Testis (tissue), 3 donors: ENCODE data around the gene ADIRF. TPM values are rescaled to one million over a fixed set of nuclear protein-coding genes. Genes with fewer than 3 reads are reported as not detected.
"Not testable (repeated sequence)": the region's sequence is repeated elsewhere in the genome, so short reads cannot be mapped to it uniquely, and the experiment has no call there.

Source experiments
- DNase-seq: peaks from one replicate; pipeline ENCODE4 v3.0.0-alpha.2; 2019
- H3K27ac ChIP-seq, 2 donors: fragments of 200-600 bp; sonication (generic); one replicate each; pipeline ENCODE4 v1.5.1; 2019
- H3K27me3 ChIP-seq: fragments of 200-600 bp; sonication (generic); one replicate; pipeline ENCODE4 v1.5.1; 2019
- H3K36me3 ChIP-seq: fragments of 200-600 bp; sonication (generic); one replicate; pipeline ENCODE4 v1.5.1; 2017; ENCODE audit warnings: low read depth; ENCODE audit errors: missing control alignments
- H3K4me1 ChIP-seq: fragments of 200-600 bp; sonication (generic); one replicate; pipeline ENCODE4 v1.5.1; 2019
- H3K4me3 ChIP-seq, 2 donors: fragments of 200-600 bp; sonication (generic); one replicate each; pipeline ENCODE4 v1.5.1; 2017 to 2019
- H3K9me3 ChIP-seq: fragments of 200-600 bp; sonication (generic); one replicate; pipeline ENCODE4 v1.5.1; 2017
- CTCF ChIP-seq, 3 experiments: fragments of 450-650 bp in 2 of 3; fragments of 200-600 bp in 1 of 3; sonication (generic) in 1 of 3; IDR thresholded peaks; one replicate each; pipeline ENCODE4 v1.5.1; 2016 to 2019; ENCODE audit warnings: antibody characterized with exemption in 3 of 3, mild to moderate bottlenecking in 2 of 3, moderate library complexity in 1 of 3
- POLR2A ChIP-seq: fragments of 450-650 bp; IDR thresholded peaks from one replicate; pipeline ENCODE4 v1.6.1; 2017; ENCODE audit warnings: antibody characterized with exemption, mild to moderate bottlenecking, moderate library complexity
- WGBS, 2 donors: methylation state at CpG; one replicate each; pipeline ENCODE4 v1.1.5; 2018; 5-methylcytosine and 5-hydroxymethylcytosine counted together
- intact Hi-C: fragments of 100-400 bp; cut with DNase I; formaldehyde crosslinking; loops from one replicate; pipeline ENCODE4 v1.15.1; 2023; ENCODE audit warnings: low total_unique reads
- polyA plus RNA-seq: library from polyadenylated mRNA; stranded (reverse); fragments of 350-450 nt; fragmentation: Illumina TruSeq; extraction: RNeasy Lipid Tissue Mini Kit (QIAGEN cat#74804); gene quantifications from one replicate; pipeline ENCODE4 v1.2.3, GENCODE V29; 2014; ENCODE audit warnings: low read depth, low replicate concordance; ENCODE audit not compliant: insufficient read depth
- total RNA-seq, 2 donors: library from RNA; depleted of rRNA; stranded (reverse); fragments of >200 nt; gene quantifications; one replicate each; pipeline ENCODE4 v1.2.3, GENCODE V29; 2016

ADIRF gene
- total and polyA plus RNA-seq, 3 donors from 2014 or later, result 21.4 to 85.6 (median 35.0) TPM

DNA sequence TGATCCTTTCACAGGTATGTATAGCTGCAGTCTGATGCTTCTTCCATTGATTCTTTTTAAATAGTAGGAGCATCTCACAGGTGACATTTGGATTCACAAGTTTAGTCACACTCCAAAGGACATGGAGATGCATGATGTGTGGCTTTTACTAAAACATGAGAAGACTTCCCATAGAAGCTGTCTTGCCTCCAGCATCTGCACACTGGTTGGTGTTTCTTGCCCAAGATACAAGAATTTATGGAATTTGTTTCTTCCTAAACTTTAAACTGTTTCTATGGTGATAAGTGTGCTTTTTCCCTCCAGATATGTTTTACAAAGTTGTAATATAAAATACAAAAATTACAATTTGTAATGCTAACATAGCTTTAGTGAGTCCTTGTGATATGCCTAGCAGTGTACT, 24.2 kb downstream of the ADIRF start:
- H3K36me3 ChIP-seq, result no peaks in the 10 kb centered on the region
- TF ChIP-seq CTCF (IDR thresholded peaks at IDR 0.05) (no peak), POLR2A (no peak)
- intact Hi-C loops, result no loop called here
- no peak for DNase-seq
- no peaks in the 10 kb centered on the region for H3K27me3 ChIP-seq
- H3K9me3 ChIP-seq, result no peaks in the 10 kb centered on the region
- no peaks in the 10 kb centered on the region for H3K4me1 ChIP-seq
- no peak overlapping the region for H3K27ac ChIP-seq
- H3K4me3 ChIP-seq, result no peak overlapping the region

DNA sequence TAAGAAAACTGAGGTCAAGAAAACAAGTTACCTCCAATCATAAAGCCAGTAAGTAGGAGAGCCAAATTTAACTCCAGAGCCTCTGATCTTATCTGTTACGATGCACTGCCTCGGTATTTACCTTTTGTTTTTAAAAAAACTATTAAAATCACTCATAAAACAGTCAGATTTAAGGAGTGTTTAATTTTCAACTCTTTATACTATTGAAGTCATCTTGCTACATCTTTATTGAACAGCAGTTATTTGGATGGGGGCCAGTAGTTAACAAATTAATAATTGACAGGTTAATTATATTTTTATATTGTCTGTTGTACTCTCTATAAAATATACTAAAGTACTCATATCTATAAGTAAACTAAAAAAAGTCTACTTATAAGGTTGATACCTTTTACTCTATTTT, 24.6 kb downstream of the ADIRF start:
- WGBS, 2 donors, result 87 to 94% methylated on average over 2 of the region's 2 CpGs
- DNase-seq, result no peak
- Histone ChIP-seq H3K4me3 (no peak overlapping the region), H3K27me3 (no peaks in the 10 kb centered on the region), H3K4me1 (no peaks in the 10 kb centered on the region), H3K27ac (no peak overlapping the region), H3K36me3 (no peaks in the 10 kb centered on the region), H3K9me3 (no peaks in the 10 kb centered on the region)
- TF ChIP-seq POLR2A (no peak), CTCF (IDR thresholded peaks at IDR 0.05) (no peak)
- intact Hi-C loops, result no loop called here

DNA sequence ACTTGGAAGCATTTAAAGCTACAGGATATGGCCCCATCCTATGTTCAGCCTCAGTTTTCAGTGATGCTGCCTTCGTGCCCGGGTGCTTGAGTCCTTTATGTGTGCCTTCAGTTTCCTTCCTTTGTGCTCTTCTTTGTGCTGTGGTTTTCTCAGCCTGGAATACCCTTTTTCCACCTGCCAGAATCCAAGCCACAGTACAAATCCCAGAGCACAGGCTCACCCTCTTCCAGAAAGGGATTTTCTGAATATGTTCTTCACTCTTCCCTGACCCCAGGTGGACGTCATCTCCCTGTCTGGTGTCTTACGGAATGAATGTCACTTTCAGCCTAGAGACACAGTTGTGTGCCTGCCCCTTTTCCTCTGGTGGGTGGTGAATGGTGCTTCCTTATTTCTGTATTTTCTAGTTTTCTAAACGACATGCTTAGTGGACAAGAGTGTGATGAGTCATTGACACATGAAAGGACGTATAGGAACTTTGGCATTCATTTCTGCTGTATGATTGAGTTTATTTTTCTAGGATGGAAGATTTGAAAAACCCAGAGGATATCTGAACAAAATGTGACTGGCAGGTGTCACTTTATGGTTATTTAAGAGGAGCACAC, 31.6 kb downstream of the ADIRF start:
- DNase-seq, H3K27ac ChIP-seq, H3K4me3 ChIP-seq, H3K36me3 ChIP-seq, H3K27me3 ChIP-seq, intact Hi-C loops, H3K4me1 ChIP-seq, H3K9me3 ChIP-seq: not testable (repeated sequence)
- WGBS, 2 donors, result 83 to 86% methylated on average over 6 of the region's 6 CpGs

GRCh38 chr10:87000491-87000890, 32.2 kb downstream of the ADIRF start:
- DNase-seq, result no peak
- no peaks in the 10 kb centered on the region for H3K36me3 ChIP-seq
- intact Hi-C loops, result no loop called here
- no peaks in the 10 kb centered on the region for H3K4me1 ChIP-seq
- H3K27ac ChIP-seq, result no peak overlapping the region
- WGBS, 2 donors, result 72 to 82% methylated on average over 3 of the region's 3 CpGs
- TF ChIP-seq POLR2A, result no peak
- TF ChIP-seq CTCF (IDR thresholded peaks at IDR 0.05), result no peak
- no peaks in the 10 kb centered on the region for H3K27me3 ChIP-seq
- H3K9me3 ChIP-seq, result no peaks in the 10 kb centered on the region
- H3K4me3 ChIP-seq, result no peak overlapping the region

DNA sequence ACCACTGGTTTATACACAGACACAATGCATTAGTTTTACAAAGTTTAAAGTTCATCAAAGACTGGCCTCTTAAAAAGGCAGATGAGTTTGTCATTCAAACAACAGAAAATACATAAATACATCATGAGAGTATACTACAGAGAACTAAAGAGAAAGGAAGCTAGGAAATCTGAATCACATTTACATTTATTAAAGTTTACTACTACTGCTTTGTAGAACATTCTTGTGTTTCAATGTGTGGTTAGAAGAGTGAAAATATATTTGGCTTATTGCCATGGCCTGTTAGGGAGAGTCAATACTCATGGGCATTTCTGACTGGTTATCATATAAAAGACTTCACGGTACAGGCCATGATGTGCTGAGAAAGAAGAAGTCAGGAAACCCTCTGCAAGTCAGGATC, 38.8 kb downstream of the ADIRF start:
- H3K9me3 ChIP-seq, DNase-seq, H3K4me1 ChIP-seq, H3K4me3 ChIP-seq, H3K27me3 ChIP-seq, H3K36me3 ChIP-seq, intact Hi-C loops, H3K27ac ChIP-seq: not testable (repeated sequence)
- 33 to 67% methylated on average over 1 of the region's 1 CpG for WGBS, 2 donors

- intact Hi-C loops, DNase-seq: not testable (repeated sequence)
- WGBS, 2 donors, result 95% methylated on average over 6 of the region's 6 CpGs
Measured at GRCh38 chr10:87007674-87008073, 39.4 kb downstream of the ADIRF start.

DNA sequence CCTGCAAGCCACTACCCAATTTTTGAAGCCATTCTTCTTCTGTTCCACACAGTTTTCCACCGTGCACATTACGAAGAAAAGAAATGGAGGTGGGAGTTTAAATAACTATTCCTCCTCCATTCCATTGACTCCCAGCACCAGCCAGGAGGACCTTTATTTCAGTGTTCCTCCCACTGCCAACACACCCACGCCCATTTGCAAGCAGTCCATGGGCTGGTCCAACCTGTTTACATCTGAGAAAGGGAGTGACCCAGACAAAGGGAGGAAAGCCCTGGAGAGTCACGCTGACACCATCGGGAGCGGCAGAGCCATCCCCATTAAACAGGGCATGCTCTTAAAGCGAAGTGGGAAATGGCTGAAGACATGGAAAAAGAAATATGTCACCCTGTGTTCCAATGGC, 40.0 kb downstream of the ADIRF start:
- H3K36me3 ChIP-seq, H3K9me3 ChIP-seq, H3K27me3 ChIP-seq, intact Hi-C loops, H3K27ac ChIP-seq, H3K4me1 ChIP-seq, H3K4me3 ChIP-seq, DNase-seq: not testable (repeated sequence)
- 93% methylated on average over 7 of the region's 7 CpGs for WGBS, 2 donors

More at GRCh38 chr10:87007674-87008073, 39.4 kb downstream of the ADIRF start:
- H3K27ac ChIP-seq, H3K4me3 ChIP-seq, H3K9me3 ChIP-seq, H3K4me1 ChIP-seq, H3K36me3 ChIP-seq, H3K27me3 ChIP-seq: not testable (repeated sequence)

GRCh38 chr10:87009134-87009696, 40.9 kb downstream of the ADIRF start:
- H3K36me3 ChIP-seq, result not testable (repeated sequence)

DNA sequence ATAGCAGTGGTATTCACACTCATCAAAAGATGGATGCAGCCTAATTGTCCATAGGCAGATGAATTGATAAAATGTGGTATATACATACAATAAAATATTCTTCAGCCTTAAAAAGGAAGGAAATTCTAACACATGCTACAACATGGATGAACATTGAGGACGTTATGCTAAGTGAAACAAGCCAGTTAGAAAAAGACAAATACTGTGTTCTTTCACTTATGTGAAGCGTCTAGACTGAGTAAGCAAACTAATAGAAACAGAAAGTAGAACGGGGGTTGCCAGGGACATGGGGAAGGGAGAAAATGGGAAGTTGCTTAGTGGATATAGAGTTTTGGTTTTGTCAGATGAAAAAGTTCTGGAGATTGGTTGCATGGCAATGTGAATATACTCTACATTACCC, 45.2 kb downstream of the ADIRF start:
- WGBS, 2 donors, result 49 to 60% methylated on average over 3 of the region's 3 CpGs
- H3K4me1 ChIP-seq, H3K27ac ChIP-seq, intact Hi-C loops, H3K27me3 ChIP-seq, H3K9me3 ChIP-seq, H3K4me3 ChIP-seq, H3K36me3 ChIP-seq, DNase-seq: not testable (repeated sequence)

More at GRCh38 chr10:87009134-87009696, 40.9 kb downstream of the ADIRF start:
- H3K4me3 ChIP-seq, intact Hi-C loops, H3K27me3 ChIP-seq, H3K9me3 ChIP-seq, H3K27ac ChIP-seq, H3K4me1 ChIP-seq, DNase-seq: not testable (repeated sequence)
- WGBS, 2 donors, result 89 to 95% methylated on average over 12 to 16 of the region's 18 CpGs
